Naive thymus-derived CD4-positive, alpha-beta T cell (primary cell): Measurements from ENCODE around the gene C3orf18. TPM values are rescaled to one million over a fixed set of nuclear protein-coding genes. Genes with fewer than 3 reads are reported as not detected.
A peak's percentile ranks its signal among the peaks of the same experiment; 100 is the strongest.

ENCODE experiments used
- ATAC-seq: fragments of 150-1000 bp; cut with Tn5 transposase; 2 replicates; pipeline ENCODE4 v1.10.0; 2021; ENCODE audit warnings: mild to moderate bottlenecking, moderate library complexity
- CTCF ChIA-PET: fragments of 350-600 bp; sonication (Branson Sonifier 250); formaldehyde crosslinking; loops from one replicate; lab custom pipeline; 2021; ENCODE audit warnings: antibody characterized with exemption; lab: Charles Lee
- POLR2A ChIA-PET: fragments of 350-600 bp; sonication (Branson Sonifier 250); formaldehyde crosslinking; loops from one replicate; lab custom pipeline; 2021; ENCODE audit warnings: antibody characterized with exemption, inconsistent platforms; lab: Charles Lee
- DNase-seq, 9 donors: peaks; one replicate each; pipeline versions ENCODE4 v3.0.0 to v3.0.0-alpha.2; 2020 to 2022; ENCODE audit warnings: mixed read lengths in 1 of 9
- H3K27ac ChIP-seq: one replicate; pipeline ENCODE4 v1.7.0; 2013; ENCODE audit warnings: mild to moderate bottlenecking, low read depth, low read length, moderate library complexity
- H3K27me3 ChIP-seq, 2 donors: one replicate each; pipeline ENCODE4 v1.7.0; 2013; ENCODE audit warnings: low read length in 2 of 2, mild to moderate bottlenecking in 2 of 2, moderate library complexity in 2 of 2; ENCODE audit not compliant: control insufficient read depth in 2 of 2, insufficient read depth in 2 of 2
- H3K36me3 ChIP-seq, 3 experiments: 1 replicate in 2 of 3; 2 replicates in 1 of 3; pipeline ENCODE4 v1.7.0; 2013; ENCODE audit warnings: low read length in 3 of 3, mild to moderate bottlenecking in 3 of 3, moderate library complexity in 1 of 3; ENCODE audit not compliant: insufficient read depth in 3 of 3, control insufficient read depth in 2 of 3
- H3K4me1 ChIP-seq, 2 donors: one replicate each; pipeline ENCODE4 v1.7.0; 2013; ENCODE audit warnings: low read length in 2 of 2, mild to moderate bottlenecking in 2 of 2, moderate library complexity in 1 of 2; ENCODE audit not compliant: control insufficient read depth in 2 of 2, insufficient read depth in 2 of 2
- H3K4me3 ChIP-seq: 2 replicates; pipeline ENCODE4 v1.7.0; 2013; ENCODE audit warnings: mild to moderate bottlenecking, low read length
- H3K9me3 ChIP-seq, 3 experiments: 1 replicate in 2 of 3; 2 replicates in 1 of 3; pipeline ENCODE4 v1.7.0; 2013; ENCODE audit warnings: low read length in 3 of 3; ENCODE audit not compliant: control insufficient read depth in 2 of 3
- H3K27ac Mint-ChIP-seq, 9 donors: one replicate each; pipeline ENCODE4 v1.8.0; 2020 to 2022; ENCODE audit warnings: mixed read lengths in 9 of 9, mild to moderate bottlenecking in 8 of 9, moderate library complexity in 5 of 9, inconsistent platforms in 2 of 9
- H3K27me3 Mint-ChIP-seq, 5 donors: one replicate each; pipeline ENCODE4 v1.8.0; 2021 to 2022; ENCODE audit warnings: mixed read lengths in 5 of 5, mild to moderate bottlenecking in 1 of 5
- H3K36me3 Mint-ChIP-seq, 5 donors: one replicate each; pipeline ENCODE4 v1.8.0; 2020 to 2022; ENCODE audit warnings: mixed read lengths in 5 of 5, mild to moderate bottlenecking in 3 of 5, inconsistent platforms in 1 of 5
- H3K4me1 Mint-ChIP-seq, 7 donors: one replicate each; pipeline ENCODE4 v1.8.0; 2020 to 2022; ENCODE audit warnings: mixed read lengths in 7 of 7, mild to moderate bottlenecking in 3 of 7, inconsistent platforms in 1 of 7
- H3K4me3 Mint-ChIP-seq, 10 donors: one replicate each; pipeline ENCODE4 v1.8.0; 2020 to 2022; ENCODE audit warnings: mild to moderate bottlenecking in 10 of 10, mixed read lengths in 10 of 10, moderate library complexity in 6 of 10, inconsistent platforms in 2 of 10
- H3K9me3 Mint-ChIP-seq, 11 donors: one replicate each; pipeline ENCODE4 v1.8.0; 2020 to 2022; ENCODE audit warnings: mixed read lengths in 11 of 11, mild to moderate bottlenecking in 4 of 11, inconsistent platforms in 1 of 11, moderate library complexity in 1 of 11
- intact Hi-C, 2 donors: fragments of 100-400 bp; cut with micrococcal nuclease; formaldehyde crosslinking; loops; one replicate each; pipeline ENCODE4 v1.15.1; 2023
- polyA plus RNA-seq, 2 donors: library from polyadenylated mRNA; unstranded; fragments of 300-500 nt; fragmentation: Illumina TruSeq; gene quantifications; one replicate each; pipeline ENCODE4 v1.2.3, GENCODE V29; 2021
- total RNA-seq, 6 experiments: library from RNA in 5 of 6; stranded (reverse) in 5 of 6; gene quantifications; 1 replicate in 5 of 6; 2 replicates in 1 of 6; pipeline ENCODE4 v1.2.3 and lab custom pipeline; 2021 to 2026

C3orf18 gene
- total and polyA plus RNA-seq, 7 experiments from 2014 or later, result 11.1 to 67.5 (median 16.4) TPM

DNA sequence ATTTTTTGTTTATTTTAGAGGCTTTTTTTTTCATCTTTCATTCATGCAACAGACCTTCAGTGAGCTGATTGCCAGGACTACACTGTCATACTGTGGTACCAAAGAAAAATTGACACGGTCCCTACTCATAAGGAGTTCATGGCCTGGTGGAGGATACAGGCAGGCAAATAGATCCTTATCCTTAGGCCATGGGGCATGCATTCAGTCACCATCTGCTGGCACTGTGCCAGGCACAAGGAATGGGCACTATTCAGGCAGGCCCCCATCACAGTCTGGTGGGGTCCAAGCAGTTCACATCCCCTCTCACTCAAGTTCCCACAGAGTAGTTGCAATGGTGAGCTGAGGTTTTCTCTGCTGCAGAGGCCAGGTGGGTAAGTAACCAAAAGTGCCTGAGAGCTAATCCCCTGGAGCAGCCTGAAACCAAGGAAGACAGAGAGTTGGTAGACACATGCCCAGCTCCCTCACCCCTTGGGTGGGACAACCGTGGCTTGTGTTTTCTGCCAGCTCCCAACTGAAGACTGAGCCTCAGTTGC is 26.8 kb upstream of the C3orf18 start:
- ChIA-PET CTCF (interaction anchor here (0.7 to 11.1 kb wide), 2 partner anchors 17 to 948 kb away, joined by 3 to 268 read pairs; partner anchors contain the start of genes CISH and MAPKAPK3), POLR2A (interaction anchor here (1.0 to 11.1 kb wide), 4 partner anchors 11 to 25 kb away, joined by 4 to 410 read pairs (median 104); partner anchors contain the start of genes C3orf18, CISH, HEMK1 and MAPKAPK3)
- Histone ChIP-seq H3K4me1 (peaks cover 22 to 50% of the 10 kb centered on the region in 2 donors), H3K4me3 (no peak overlapping the region), H3K27ac (peak overlapping the region; percentile 27), H3K27me3 (no peaks in the 10 kb centered on the region), H3K9me3 (no peaks in the 10 kb centered on the region), H3K36me3 (no peaks in the 10 kb centered on the region)
- Mint-ChIP-seq H3K27me3 (no peaks in the 10 kb centered on the region), H3K9me3 (no peaks in the 10 kb centered on the region), H3K36me3 (peaks cover 0 to 16% (median 0%) of the 10 kb centered on the region in 5 donors), H3K4me3 (peak overlapping the region in 2 of 10 donors; percentile 35 to 68), H3K27ac (peak overlapping the region in 7 of 9 donors; percentile 36 to 97 (median 56)), H3K4me1 (peaks cover 43 to 79% (median 66%) of the 10 kb centered on the region in 7 donors)
- DNase-seq, result no peak
- intact Hi-C loops, result no loop called here
- no peak for ATAC-seq

DNA sequence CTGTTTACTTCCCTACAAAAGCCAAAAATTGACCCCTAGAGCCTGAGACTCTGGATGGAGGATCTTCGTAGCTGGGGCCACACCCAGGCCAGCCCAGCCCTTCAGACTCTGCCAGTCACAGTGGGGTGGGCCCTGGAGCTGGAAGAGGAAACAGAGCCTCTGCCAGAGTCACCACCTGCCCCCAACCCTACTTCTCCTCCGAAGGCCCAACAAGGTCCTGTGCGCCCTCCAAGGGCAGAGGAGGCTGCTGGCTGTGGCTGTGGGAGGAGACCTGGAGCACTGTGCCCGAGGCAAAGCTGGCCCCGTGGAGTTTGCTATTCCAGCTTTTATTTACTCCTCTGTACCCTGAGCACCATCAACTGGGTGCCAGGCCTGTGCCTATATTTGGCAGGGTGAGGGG is 25.0 kb upstream of the C3orf18 start:
- intact Hi-C loops, result no loop called here
- peak overlapping the region; percentile 80 to 97 (median 93) for H3K27ac Mint-ChIP-seq
- Histone ChIP-seq H3K9me3 (no peaks in the 10 kb centered on the region), H3K4me3 (no peak overlapping the region), H3K4me1 (peaks cover 39 to 64% of the 10 kb centered on the region in 2 donors), H3K36me3 (no peaks in the 10 kb centered on the region), H3K27me3 (no peaks in the 10 kb centered on the region), H3K27ac (peak overlapping the region; percentile 73)
- no peaks in the 10 kb centered on the region for H3K9me3 Mint-ChIP-seq
- H3K4me1 Mint-ChIP-seq, result peaks cover 52 to 83% (median 73%) of the 10 kb centered on the region in 7 donors
- ChIA-PET POLR2A (interaction anchor here (1.0 to 11.1 kb wide), 5 partner anchors 14 to 433 kb away, joined by 5 to 410 read pairs (median 78); partner anchors contain the start of genes C3orf18, CISH, HEMK1 and MAPKAPK3), CTCF (interaction anchor here (0.8 to 11.1 kb wide), 6 partner anchors 9 to 57 kb away, joined by 3 to 268 read pairs (median 16); partner anchors contain the start of genes C3orf18, CISH, HEMK1 and MAPKAPK3)
- H3K36me3 Mint-ChIP-seq, result peaks cover 0 to 9% (median 0%) of the 10 kb centered on the region in 5 donors
- H3K4me3 Mint-ChIP-seq, result peak overlapping the region in 7 of 10 donors; percentile 36 to 78 (median 63)
- H3K27me3 Mint-ChIP-seq, result no peaks in the 10 kb centered on the region
- no peak for DNase-seq
- no peak for ATAC-seq

DNA sequence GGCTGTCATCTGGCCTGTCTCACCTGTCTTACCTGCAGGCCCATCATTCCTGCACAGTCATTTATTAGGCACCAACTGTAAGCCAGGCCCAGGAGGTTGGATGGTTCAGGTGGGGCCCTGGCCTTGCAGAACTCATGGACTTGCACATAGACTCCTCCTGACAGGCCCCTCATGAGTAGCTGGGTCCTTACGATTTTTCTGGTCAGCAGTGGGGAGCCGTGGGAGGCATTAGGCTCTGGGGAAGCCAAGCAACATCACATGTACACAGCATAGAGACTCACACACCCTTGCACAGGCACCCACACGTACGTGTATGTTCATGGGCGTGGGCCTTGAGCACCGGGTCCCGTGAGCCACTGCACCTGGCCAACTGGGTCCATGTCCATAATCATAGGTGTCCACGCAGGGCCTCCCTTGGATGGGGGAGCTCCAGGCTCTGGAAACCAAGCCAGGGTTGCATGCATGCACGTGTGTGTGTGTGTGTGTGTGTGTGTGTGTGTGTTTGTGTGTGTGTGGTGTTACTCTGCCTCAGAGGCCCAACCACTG is 23.7 kb upstream of the C3orf18 start:
- intact Hi-C loops, result loop anchor here (1.0 kb wide), 6 partner anchors 10 to 21 kb away; partner anchors contain the start of gene CISH (in 1 of the 2)
- Mint-ChIP-seq H3K4me3 (peak overlapping the region; percentile 52 to 80 (median 72)), H3K27ac (peak overlapping the region; percentile 64 to 97 (median 92)), H3K27me3 (no peaks in the 10 kb centered on the region), H3K4me1 (peaks cover 57 to 93% (median 80%) of the 10 kb centered on the region in 7 donors), H3K36me3 (peaks cover 0 to 9% (median 0%) of the 10 kb centered on the region in 5 donors), H3K9me3 (no peaks in the 10 kb centered on the region)
- no peak for ATAC-seq
- ChIA-PET POLR2A (interaction anchor here (0.8 to 11.1 kb wide), 6 partner anchors 13 to 437 kb away, joined by 3 to 410 read pairs (median 40); partner anchors contain the start of genes C3orf18, CISH, HEMK1 and MAPKAPK3), CTCF (interaction anchor here (1.3 to 11.1 kb wide), 7 partner anchors 10 to 61 kb away, joined by 6 to 268 read pairs (median 9); partner anchors contain the start of genes C3orf18, CISH, HEMK1 and MAPKAPK3)
- Histone ChIP-seq H3K27ac (peak overlapping the region; percentile 73), H3K4me3 (peak overlapping the region; percentile 18), H3K9me3 (no peaks in the 10 kb centered on the region), H3K27me3 (no peaks in the 10 kb centered on the region), H3K36me3 (no peaks in the 10 kb centered on the region), H3K4me1 (peaks cover 42 to 69% of the 10 kb centered on the region in 2 donors)
- DNase-seq, result peak in 1 of 9 donors; percentile 44

DNA sequence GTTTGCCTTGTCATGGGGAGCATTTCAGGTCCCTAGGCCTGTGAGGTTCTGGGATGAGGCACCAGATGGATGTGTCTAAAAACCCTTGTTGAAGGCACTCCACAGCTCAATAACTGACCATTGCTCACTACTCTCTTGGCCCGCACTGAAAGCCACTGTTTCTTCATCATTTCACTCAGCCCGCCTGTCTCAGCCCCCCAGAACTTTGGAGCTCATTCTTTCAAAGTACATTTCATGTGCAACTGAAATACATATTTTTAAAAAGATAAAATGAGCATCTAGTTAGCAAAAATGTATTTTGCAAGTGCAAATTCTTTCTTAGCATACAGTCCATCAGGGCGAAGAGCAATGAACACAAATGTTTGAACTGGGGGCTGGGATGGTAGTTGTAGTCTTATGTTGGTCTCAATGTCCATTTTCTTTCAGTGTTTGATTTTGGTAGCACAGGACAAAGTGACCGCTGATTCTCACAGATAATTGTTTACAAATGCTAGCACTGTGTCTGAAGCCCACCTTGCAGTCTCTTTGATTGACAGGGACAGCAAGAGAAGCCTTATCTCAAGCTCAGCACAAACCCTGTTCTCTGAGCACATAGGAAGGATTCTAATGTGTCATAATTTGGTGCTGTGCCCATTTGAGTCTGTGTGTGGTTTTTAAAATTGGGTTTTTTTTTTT is 21.3 kb upstream of the C3orf18 start:
- H3K9me3 Mint-ChIP-seq, result no peaks in the 10 kb centered on the region
- H3K9me3 ChIP-seq, result no peaks in the 10 kb centered on the region
- peaks cover 0 to 9% (median 0%) of the 10 kb centered on the region in 3 experiments for H3K36me3 ChIP-seq
- H3K4me1 Mint-ChIP-seq, result peaks cover 39 to 90% (median 63%) of the 10 kb centered on the region in 7 donors
- no peaks in the 10 kb centered on the region for H3K27me3 Mint-ChIP-seq
- peaks cover 42 to 60% of the 10 kb centered on the region in 2 donors for H3K4me1 ChIP-seq
- peak overlapping the region; percentile 67 to 95 (median 82) for H3K27ac Mint-ChIP-seq
- H3K4me3 ChIP-seq, result no peak overlapping the region
- peak overlapping the region; percentile 21 to 69 (median 58) for H3K4me3 Mint-ChIP-seq
- DNase-seq (no peak), ATAC-seq (no peak)
- H3K36me3 Mint-ChIP-seq, result peaks cover 0 to 14% (median 0%) of the 10 kb centered on the region in 5 donors
- ChIA-PET POLR2A (interaction anchor here (6.3 to 11.1 kb wide), 3 partner anchors 11 to 19 kb away, joined by 78 to 410 read pairs (median 130); partner anchors contain the start of genes C3orf18, CISH, HEMK1 and MAPKAPK3), CTCF (interaction anchor here (1.3 to 11.1 kb wide), 4 partner anchors 10 to 22 kb away, joined by 5 to 268 read pairs (median 51); partner anchors contain the start of genes C3orf18, CISH, HEMK1 and MAPKAPK3)
- H3K27me3 ChIP-seq, result no peaks in the 10 kb centered on the region
- intact Hi-C loops, result no loop called here
- peak overlapping the region; percentile 62 for H3K27ac ChIP-seq

DNA sequence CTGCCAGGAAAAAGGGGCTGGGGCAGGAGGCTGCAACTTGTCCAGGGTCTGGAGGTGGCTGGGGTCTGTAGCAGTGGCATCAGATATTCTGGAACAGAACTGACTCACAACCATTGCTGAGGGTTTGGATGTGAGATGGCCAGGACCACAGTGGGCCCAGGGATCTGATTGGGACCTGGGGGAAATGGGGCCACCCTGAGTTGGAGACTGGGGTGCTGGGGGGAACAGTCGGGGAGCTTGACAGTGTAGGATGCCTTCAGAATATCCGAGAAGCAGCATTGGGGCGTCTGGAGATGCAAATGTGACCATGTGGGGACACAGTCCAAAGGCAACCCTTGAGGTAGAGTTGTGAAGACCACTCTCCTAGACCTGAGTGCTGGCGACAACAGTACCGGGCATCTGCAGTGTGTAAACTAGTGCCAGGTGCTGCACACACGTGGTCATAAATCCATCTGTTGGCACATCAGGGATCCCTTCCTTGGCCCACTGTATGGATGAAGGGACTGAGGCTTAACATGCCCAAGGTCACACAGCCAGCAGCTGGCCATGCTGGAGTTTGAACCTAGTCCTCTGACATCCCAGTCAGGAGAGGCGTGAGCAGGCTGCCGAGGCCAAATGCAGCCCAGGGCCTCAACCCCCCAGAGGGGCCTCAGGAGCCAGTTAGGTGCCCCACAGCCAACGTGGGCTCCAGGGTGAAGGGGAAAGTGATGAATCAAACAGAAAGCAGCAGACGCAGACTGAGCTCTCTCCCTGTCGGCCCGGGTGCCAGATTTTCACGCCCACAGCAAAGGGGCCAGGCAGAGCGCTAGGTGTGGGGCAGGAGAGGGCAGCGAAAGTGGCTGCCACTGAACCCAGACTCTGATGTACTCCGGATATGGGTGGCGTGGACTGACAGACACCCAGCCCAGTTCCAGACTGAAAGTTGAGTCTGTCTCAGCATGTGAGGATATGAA is 20.5 kb upstream of the C3orf18 start:
- CTCF ChIA-PET, result interaction anchor here (0.9 to 11.1 kb wide), 3 partner anchors 12 to 23 kb away, joined by 3 to 268 read pairs (median 94); partner anchors contain the start of genes C3orf18, CISH, HEMK1 and MAPKAPK3
- Histone ChIP-seq H3K4me3 (no peak overlapping the region), H3K27ac (peak overlapping the region; percentile 62), H3K27me3 (no peaks in the 10 kb centered on the region), H3K4me1 (peaks cover 42 to 55% of the 10 kb centered on the region in 2 donors), H3K9me3 (no peaks in the 10 kb centered on the region), H3K36me3 (peaks cover 0 to 15% (median 0%) of the 10 kb centered on the region in 3 experiments)
- no peaks in the 10 kb centered on the region for H3K27me3 Mint-ChIP-seq
- peak in 1 of 9 donors; percentile 80 for DNase-seq
- peak overlapping the region; percentile 67 to 95 (median 83) for H3K27ac Mint-ChIP-seq
- peak; percentile 62 for ATAC-seq
- peaks cover 0 to 19% (median 3%) of the 10 kb centered on the region in 5 donors for H3K36me3 Mint-ChIP-seq
- POLR2A ChIA-PET, result interaction anchor here (0.7 to 11.1 kb wide), 5 partner anchors 9 to 801 kb away, joined by 3 to 410 read pairs (median 78); partner anchors contain the start of genes C3orf18, CISH, HEMK1 and MAPKAPK3
- H3K9me3 Mint-ChIP-seq, result no peaks in the 10 kb centered on the region
- H3K4me1 Mint-ChIP-seq, result peaks cover 30 to 88% (median 60%) of the 10 kb centered on the region in 7 donors
- H3K4me3 Mint-ChIP-seq, result peak overlapping the region; percentile 25 to 69 (median 58)
- intact Hi-C loops, result no loop called here
